Mesothelial cell of epicardium (in vitro differentiated cells): ENCODE data around the gene CD44. TPM values are rescaled to one million over a fixed set of nuclear protein-coding genes. Genes with fewer than 3 reads are reported as not detected.

ENCODE experiments used
- DNase-seq, 2 experiments: peaks; one replicate each; pipeline ENCODE4 v3.0.0; 2021; ENCODE audit warnings: low spot score in 2 of 2; ENCODE audit not compliant: unreplicated experiment in 2 of 2
- H3K27ac Mint-ChIP-seq: 2 replicates; pipeline ENCODE4 v1.8.0; 2021; ENCODE audit warnings: mixed read lengths
- H3K27me3 Mint-ChIP-seq: 2 replicates; pipeline ENCODE4 v1.8.0; 2021; ENCODE audit warnings: low read depth, mixed read lengths
- H3K36me3 Mint-ChIP-seq: 2 replicates; pipeline ENCODE4 v1.8.0; 2021; ENCODE audit warnings: mixed read lengths
- H3K4me1 Mint-ChIP-seq: 2 replicates; pipeline ENCODE4 v1.8.0; 2021; ENCODE audit warnings: mixed read lengths
- H3K4me3 Mint-ChIP-seq: 2 replicates; pipeline ENCODE4 v1.8.0; 2021; ENCODE audit warnings: mild to moderate bottlenecking, moderate library complexity, mixed read lengths
- H3K9me3 Mint-ChIP-seq: 2 replicates; pipeline ENCODE4 v1.8.0; 2021; ENCODE audit warnings: mixed read lengths
- CTCF ChIP-seq: fragments of 200-600 bp; sonication (generic); IDR thresholded peaks from one replicate; pipeline ENCODE4 v1.5.0; 2021; ENCODE audit warnings: antibody characterized with exemption; ENCODE audit not compliant: unreplicated experiment
- total RNA-seq: library from RNA; stranded (reverse); gene quantifications from 3 replicates; pipeline ENCODE4 v1.2.1, GENCODE V29; 2021

CD44 gene
- total RNA-seq, 1 donor from 2014 or later: 1.9 TPM

GRCh38 chr11:35131094-35131493 is 7.9 kb upstream of the CD44 start:
- Mint-ChIP-seq H3K36me3 (no peaks in the 10 kb centered on the region), H3K27me3 (peaks cover 56% of the 10 kb centered on the region)

GRCh38 chr11:35131886-35132285 is 7.1 kb upstream of the CD44 start:
- peaks cover 55% of the 10 kb centered on the region for H3K27me3 Mint-ChIP-seq
- TF ChIP-seq CTCF: no peak
- DNase-seq: no peak
- no peaks in the 10 kb centered on the region for H3K4me1 Mint-ChIP-seq
- no peaks in the 10 kb centered on the region for H3K9me3 Mint-ChIP-seq
- no peak overlapping the region for H3K27ac Mint-ChIP-seq
- H3K4me3 Mint-ChIP-seq: no peak overlapping the region
- H3K36me3 Mint-ChIP-seq: no peaks in the 10 kb centered on the region

More at GRCh38 chr11:35131094-35131493, 7.9 kb upstream of the CD44 start:
- Mint-ChIP-seq H3K27ac (no peak overlapping the region), H3K4me3 (no peak overlapping the region), H3K4me1 (no peaks in the 10 kb centered on the region), H3K9me3 (no peaks in the 10 kb centered on the region)
- DNase-seq: no peak
- no peak for TF ChIP-seq CTCF

GRCh38 chr11:35133656-35134055 is 5.3 kb upstream of the CD44 start:
- H3K4me1 Mint-ChIP-seq: peaks cover 3% of the 10 kb centered on the region
- H3K27ac Mint-ChIP-seq: no peak overlapping the region
- H3K4me3 Mint-ChIP-seq: no peak overlapping the region
- no peaks in the 10 kb centered on the region for H3K36me3 Mint-ChIP-seq
- DNase-seq: no peak
- H3K27me3 Mint-ChIP-seq: peaks cover 65% of the 10 kb centered on the region
- no peak for TF ChIP-seq CTCF
- H3K9me3 Mint-ChIP-seq: no peaks in the 10 kb centered on the region

GRCh38 chr11:35134403-35135148 is 4.4 kb upstream of the CD44 start:
- no peak overlapping the region for H3K27ac Mint-ChIP-seq
- no peak for TF ChIP-seq CTCF

GRCh38 chr11:35135222-35135621 is 3.7 kb upstream of the CD44 start:
- no peaks in the 10 kb centered on the region for H3K9me3 Mint-ChIP-seq
- no peak for DNase-seq
- peaks cover 77% of the 10 kb centered on the region for H3K27me3 Mint-ChIP-seq
- H3K27ac Mint-ChIP-seq: no peak overlapping the region
- peaks cover 10% of the 10 kb centered on the region for H3K4me1 Mint-ChIP-seq
- TF ChIP-seq CTCF: no peak
- no peak overlapping the region for H3K4me3 Mint-ChIP-seq
- H3K36me3 Mint-ChIP-seq: no peaks in the 10 kb centered on the region

More at GRCh38 chr11:35134403-35135148, 4.4 kb upstream of the CD44 start:
- Mint-ChIP-seq H3K9me3 (no peaks in the 10 kb centered on the region), H3K36me3 (no peaks in the 10 kb centered on the region), H3K27me3 (peaks cover 70% of the 10 kb centered on the region), H3K4me1 (peaks cover 10% of the 10 kb centered on the region), H3K4me3 (no peak overlapping the region)
- DNase-seq: no peak

- no peak overlapping the region for H3K4me3 Mint-ChIP-seq
- H3K4me1 Mint-ChIP-seq: peaks cover 10% of the 10 kb centered on the region
- no peaks in the 10 kb centered on the region for H3K36me3 Mint-ChIP-seq
- peaks cover 87% of the 10 kb centered on the region for H3K27me3 Mint-ChIP-seq
- no peak overlapping the region for H3K27ac Mint-ChIP-seq
- TF ChIP-seq CTCF: no peak
- DNase-seq: no peak
- H3K9me3 Mint-ChIP-seq: no peaks in the 10 kb centered on the region
Observed at GRCh38 chr11:35136311-35136710, 2.7 kb upstream of the CD44 start.
